GM10266 (cell line): ENCODE data around the gene RPTOR.

Experiments used
- DNase-seq: peaks from one replicate; pipeline ENCODE4 v3.0.0; 2012; ENCODE audit errors: extremely low spot score
- CTCF ChIP-seq: IDR thresholded peaks from 2 replicates; pipeline ENCODE4 v1.5.1; 2012; ENCODE audit warnings: mild to moderate bottlenecking, low read depth; ENCODE audit not compliant: control insufficient read depth, insufficient read depth; ENCODE audit errors: missing control alignments

RPTOR gene

GRCh38 chr17:80639658-80640057 is 95.0 kb downstream of the RPTOR start:
- no peak for DNase-seq
- TF ChIP-seq CTCF: no peak

GRCh38 chr17:80640366-80641084 is 95.9 kb downstream of the RPTOR start:
- no peak for TF ChIP-seq CTCF

GRCh38 chr17:80643326-80644099 is 98.9 kb downstream of the RPTOR start:
- DNase-seq: no peak
- TF ChIP-seq CTCF: no peak

More at GRCh38 chr17:80640366-80641084, 95.9 kb downstream of the RPTOR start:
- no peak for DNase-seq

GRCh38 chr17:80644536-80644935 is 99.9 kb downstream of the RPTOR start:
- no peak for DNase-seq
- no peak for TF ChIP-seq CTCF

GRCh38 chr17:80645706-80646325 is 101.2 kb downstream of the RPTOR start:
- DNase-seq: no peak
- no peak for TF ChIP-seq CTCF

GRCh38 chr17:80646328-80646727 is 101.7 kb downstream of the RPTOR start:
- DNase-seq: no peak
- TF ChIP-seq CTCF: no peak

- no peak for TF ChIP-seq CTCF
- no peak for DNase-seq
Measured at GRCh38 chr17:80647746-80648145, 103.1 kb downstream of the RPTOR start.
